Esophagus muscularis mucosa (tissue), 4 donors: ENCODE measurements around the gene APOL4. TPM values are rescaled to one million over a fixed set of nuclear protein-coding genes. Genes with fewer than 3 reads are reported as not detected.

Experiments
- total RNA-seq, 4 donors: library from RNA; depleted of rRNA; stranded (reverse); fragments of >200 nt; gene quantifications; one replicate each; pipeline versions ENCODE4 v1.1.0 to v1.2.1, GENCODE V29; 2016

Gene APOL4
- total RNA-seq, 4 donors from 2014 or later, result 0.19 to 24.7 (median 1.6) TPM

Other genes starting within 250 kb of the APOL4 start
- gene RBFOX2, start 173.0 kb downstream of the APOL4 start, total RNA-seq, result 100 to 1,000 TPM; 113 to 179 (median 155) TPM
- gene APOL3, start 41.1 kb downstream of the APOL4 start, total RNA-seq, result 10 to 100 TPM; 36.5 to 76.3 (median 52.8) TPM
- gene APOL2, start 37.7 kb upstream of the APOL4 start, total RNA-seq, result 10 to 100 TPM; 22.0 to 41.9 (median 34.4) TPM
- gene APOL1, start 51.3 kb upstream of the APOL4 start, total RNA-seq, result 10 to 100 TPM; 19.0 to 48.8 (median 28.0) TPM
- 100 to 1,000 TPM; 241 to 387 (median 358) TPM for gene MYH9, start 186.2 kb upstream of the APOL4 start, total RNA-seq